HS-5 (cell line): ENCODE data around the gene CD2.
"Not testable (repeated sequence)": the region's sequence is repeated elsewhere in the genome, so short reads cannot be mapped to it uniquely, and the experiment has no call there.

Experiments used
- DNase-seq: peaks from one replicate; pipeline ENCODE4 v3.0.0-alpha.2; 2012; ENCODE audit warnings: low read depth

The CD2 gene

GRCh38 chr1:116731439-116731838 is 22.8 kb upstream of the CD2 start:
- DNase-seq = no peak

- no peak for DNase-seq
These were observed 21.5 kb upstream of the CD2 start for GRCh38 chr1:116732726-116733125.

GRCh38 chr1:116733476-116734365 is 20.5 kb upstream of the CD2 start:
- no peak for DNase-seq

- no peak for DNase-seq
These were observed 19.0 kb upstream of the CD2 start for GRCh38 chr1:116735246-116735645.

GRCh38 chr1:116737020-116737854 is 17.0 kb upstream of the CD2 start:
- DNase-seq = no peak

- no peak for DNase-seq
These were observed 16.3 kb upstream of the CD2 start for GRCh38 chr1:116737855-116738321.

GRCh38 chr1:116738673-116739370 is 15.4 kb upstream of the CD2 start:
- DNase-seq = no peak

GRCh38 chr1:116739371-116740012 is 14.7 kb upstream of the CD2 start:
- no peak for DNase-seq

GRCh38 chr1:116740296-116740695 is 13.9 kb upstream of the CD2 start:
- DNase-seq = no peak

- DNase-seq = no peak
These were observed 13.5 kb upstream of the CD2 start for GRCh38 chr1:116740746-116741145.

GRCh38 chr1:116741836-116742565 is 12.2 kb upstream of the CD2 start:
- no peak for DNase-seq

- DNase-seq = no peak
These were observed 10.7 kb upstream of the CD2 start for GRCh38 chr1:116743535-116743934.

- no peak for DNase-seq
These were observed 6.0 kb upstream of the CD2 start for GRCh38 chr1:116748272-116748671.

GRCh38 chr1:116751146-116751545 is 3.1 kb upstream of the CD2 start:
- no peak for DNase-seq

- DNase-seq = no peak
These were observed 2.6 kb upstream of the CD2 start for GRCh38 chr1:116751621-116752020.

- no peak for DNase-seq
These were observed 918 bp upstream of the CD2 start for GRCh38 chr1:116753312-116753711.

GRCh38 chr1:116755066-116755465 is 836 bp downstream of the CD2 start:
- no peak for DNase-seq

- DNase-seq = no peak
These were observed 1.5 kb downstream of the CD2 start for GRCh38 chr1:116755681-116756080.

GRCh38 chr1:116756092-116756491 is 1.9 kb downstream of the CD2 start:
- not testable (repeated sequence) for DNase-seq

- DNase-seq = not testable (repeated sequence)
These were observed 4.2 kb downstream of the CD2 start for GRCh38 chr1:116758456-116758815.

- no peak for DNase-seq
These were observed 5.4 kb downstream of the CD2 start for GRCh38 chr1:116759636-116760035.
